ENCODE results near the gene R3HDM1. TPM values are rescaled to one million over a fixed set of nuclear protein-coding genes. Genes with fewer than 3 reads are reported as not detected.

Gene R3HDM1
- total and polyA plus RNA-seq, 2 of the 4 experiments (the other 2 are of a cell fraction) = 5.9 to 38.1 TPM

- no peak for TF ChIP-seq CTCF (conservative IDR thresholded peaks at IDR 0.05; ENCODE audit: low read depth, low read length)
Observed at GRCh38 chr2:135657806-135658582, 126.7 kb downstream of the R3HDM1 start (continued).

GRCh38 chr2:135662088-135662487 is 130.8 kb downstream of the R3HDM1 start:
- no CpG with 5 or more reads among the region's 1 CpG for WGBS, 2 experiments (ENCODE audit: extremely low coverage in 2 of 2, insufficient read length in 1 of 2)
- H4K91ac ChIP-seq (ENCODE audit: insufficient read depth, low read depth, low read length) = no peak overlapping the region
- H3K27me3 ChIP-seq (ENCODE audit: control insufficient read depth, insufficient read depth, low read length) = no peaks in the 10 kb centered on the region
- intact Hi-C loops (cut with micrococcal nuclease) (no loop called here), dilution Hi-C loops (cut with HindIII; ENCODE audit: low sequenced_read_pairs, unreplicated experiment) (no loop called here), in situ Hi-C loops (cut with MboI; ENCODE audit: low sequenced_read_pairs) (no loop called here)
- 0 out of 2 replicates have a peak, but pooled peaks cover 2% of the 10 kb centered on the region for H3K9me1 ChIP-seq (ENCODE audit: insufficient read depth, low read length)
- H3K23ac ChIP-seq (ENCODE audit: low read depth, low read length) = no peak overlapping the region
- no peak overlapping the region for H3K4ac ChIP-seq (ENCODE audit: low read depth, low read length)
- H3K18ac ChIP-seq (ENCODE audit: low read depth, low read length) = no peak overlapping the region
- H2BK120ac ChIP-seq (ENCODE audit: low read depth, low read length) = no peak overlapping the region
- ATAC-seq (ENCODE audit: low read depth) = peak; percentile 56
- no peak overlapping the region for H3K27ac ChIP-seq (ENCODE audit: insufficient read depth, low read length)
- H2BK15ac ChIP-seq (ENCODE audit: low read depth, low read length) = no peak overlapping the region
- H3K36me3 ChIP-seq (ENCODE audit: control insufficient read depth, insufficient read depth, low read length) = peaks cover 9% of the 10 kb centered on the region
- H2AK5ac ChIP-seq (ENCODE audit: low read depth, low read length) = no peak overlapping the region
- H3K4me2 ChIP-seq (ENCODE audit: low read depth, low read length) = no peak overlapping the region
- no TSS peak for BruUV-seq (replicated peaks)
- peaks cover 5% of the 10 kb centered on the region for H3K4me1 ChIP-seq (ENCODE audit: control insufficient read depth, insufficient read depth, low read length)
- no peak overlapping the region for H2BK20ac ChIP-seq (ENCODE audit: low read depth, low read length)
- ChIA-PET POLR2A (ENCODE audit: unreplicated experiment) (no interaction called here), CTCF (no interaction called here)
- no peak overlapping the region for H3K56ac ChIP-seq (ENCODE audit: extremely low read depth, insufficient read depth, low read length)
- DNase-seq = peak; percentile 55
- H3K9ac ChIP-seq (ENCODE audit: low read depth, low read length) = no peak overlapping the region
- no peak overlapping the region for H4K8ac ChIP-seq (ENCODE audit: low read depth in 2 of 2, low read length in 2 of 2)
- H2AK9ac ChIP-seq (replicated peaks; ENCODE audit: low read depth, low read length, poor library complexity) = no peak overlapping the region
- no peak overlapping the region for H3K14ac ChIP-seq (replicated peaks; ENCODE audit: low read depth, low read length)
- H3K4me3 ChIP-seq (ENCODE audit: insufficient read depth, low read depth, low read length) = no peak overlapping the region
- H3K9me3 ChIP-seq (ENCODE audit: control insufficient read depth, insufficient read depth, low read length) = no peaks in the 10 kb centered on the region
- no peak overlapping the region for H2BK5ac ChIP-seq (ENCODE audit: low read depth, low read length, poor library complexity, severe bottlenecking)
- no peak overlapping the region for H4K5ac ChIP-seq (ENCODE audit: low read depth, low read length)
- H3K79me1 ChIP-seq (ENCODE audit: low read depth in 1 of 2, low read length in 2 of 2) = no peaks in the 10 kb centered on the region; a peak in 1 of 4 replicates
- H4K20me1 ChIP-seq (ENCODE audit: insufficient read depth, low read length) = no peaks in the 10 kb centered on the region
- H2AFZ ChIP-seq (replicated peaks; ENCODE audit: low read length, poor library complexity) = no peak overlapping the region
- TF ChIP-seq MAFK (IDR thresholded peaks at IDR 0.05; ENCODE audit: low read depth, low read length) (no peak), SMC3 (IDR thresholded peaks at IDR 0.05; ENCODE audit: low read depth, low read length) (no peak), NFE2L2 (IDR thresholded peaks at IDR 0.05; ENCODE audit: low read depth, low read length) (no peak), CHD1 (IDR thresholded peaks at IDR 0.05; ENCODE audit: low read depth, low read length) (no peak), CTCF (conservative IDR thresholded peaks at IDR 0.05; ENCODE audit: low read depth, low read length) (no peak), MXI1 (IDR thresholded peaks at IDR 0.05; ENCODE audit: borderline replicate concordance, low read depth, low read length) (no peak), RAD21 (IDR thresholded peaks at IDR 0.05; ENCODE audit: low read length) (no peak), ELK1 (IDR thresholded peaks at IDR 0.05; ENCODE audit: borderline replicate concordance, low read depth, low read length) (no peak), RFX5 (IDR thresholded peaks at IDR 0.05; ENCODE audit: low read depth, low read length) (no peak), POLR2A (IDR thresholded peaks at IDR 0.05; ENCODE audit: low read depth, low read length) (no peak), MAZ (IDR thresholded peaks at IDR 0.05; ENCODE audit: borderline replicate concordance, low read depth, low read length) (no peak)
